Osteocyte (in vitro differentiated cells): ENCODE results near the gene SMYD5. TPM values are rescaled to one million over a fixed set of nuclear protein-coding genes. Genes with fewer than 3 reads are reported as not detected.

Source experiments
- DNase-seq: peaks from one replicate; pipeline ENCODE4 v3.0.0; 2021; ENCODE audit warnings: mixed read lengths; ENCODE audit not compliant: unreplicated experiment; ENCODE audit errors: extremely low spot score
- H3K27ac Mint-ChIP-seq: one replicate; pipeline ENCODE4 v1.8.0; 2021; ENCODE audit warnings: mild to moderate bottlenecking, mixed read lengths; ENCODE audit not compliant: unreplicated experiment
- H3K27me3 Mint-ChIP-seq: one replicate; pipeline ENCODE4 v1.8.0; 2021; ENCODE audit warnings: mixed read lengths; ENCODE audit not compliant: unreplicated experiment
- H3K36me3 Mint-ChIP-seq: one replicate; pipeline ENCODE4 v1.8.0; 2021; ENCODE audit warnings: mixed read lengths; ENCODE audit not compliant: unreplicated experiment
- H3K4me1 Mint-ChIP-seq: one replicate; pipeline ENCODE4 v1.8.0; 2021; ENCODE audit warnings: mixed read lengths; ENCODE audit not compliant: unreplicated experiment
- H3K4me3 Mint-ChIP-seq: one replicate; pipeline ENCODE4 v1.8.0; 2021; ENCODE audit warnings: mild to moderate bottlenecking, moderate library complexity, mixed read lengths; ENCODE audit not compliant: unreplicated experiment
- H3K9me3 Mint-ChIP-seq: one replicate; pipeline ENCODE4 v1.8.0; 2021; ENCODE audit warnings: mixed read lengths; ENCODE audit not compliant: unreplicated experiment
- CTCF ChIP-seq: fragments of 200-600 bp; sonication (generic); IDR thresholded peaks from 2 replicates; pipeline ENCODE4 v1.5.0; 2021; ENCODE audit warnings: antibody characterized with exemption, mild to moderate bottlenecking, moderate library complexity
- total RNA-seq: library from RNA; stranded (reverse); gene quantifications from 2 replicates; pipeline ENCODE4 v1.2.1, GENCODE V29; 2021

SMYD5 gene
- total RNA-seq, 1 donor from 2014 or later, result 17.1 TPM

- Mint-ChIP-seq H3K9me3 (no peaks in the 10 kb centered on the region), H3K27ac (no peak overlapping the region), H3K4me3 (no peak overlapping the region), H3K27me3 (peaks cover 29% of the 10 kb centered on the region), H3K4me1 (peaks cover 5% of the 10 kb centered on the region), H3K36me3 (no peaks in the 10 kb centered on the region)
- DNase-seq, result no peak
- TF ChIP-seq CTCF, result no peak
Observed at GRCh38 chr2:73263540-73264331, 49.7 kb downstream of the SMYD5 start.

GRCh38 chr2:73264332-73264606 is 50.2 kb downstream of the SMYD5 start:
- no peaks in the 10 kb centered on the region for H3K9me3 Mint-ChIP-seq
- DNase-seq, result no peak
- H3K36me3 Mint-ChIP-seq, result no peaks in the 10 kb centered on the region

DNA sequence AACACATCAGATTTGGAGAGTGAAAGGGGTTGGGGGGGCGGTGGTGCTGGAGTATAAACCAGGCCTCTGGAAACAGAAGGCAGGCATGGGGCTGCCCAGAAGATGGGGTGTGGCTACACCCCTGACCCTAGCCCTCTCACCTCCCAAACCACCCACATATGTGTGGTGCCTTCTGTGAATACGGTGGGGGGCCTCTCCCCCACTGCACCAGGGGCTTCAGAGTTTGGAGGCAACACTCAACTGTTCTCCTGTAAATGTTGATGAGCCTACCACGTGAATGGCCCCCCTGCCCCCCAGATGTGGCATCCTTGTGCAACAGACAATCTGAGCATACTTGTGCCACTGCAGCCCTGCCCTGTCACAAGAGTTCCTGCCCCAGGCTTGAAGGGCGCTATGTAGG is 50.7 kb downstream of the SMYD5 start:
- no peak for DNase-seq
- H3K4me1 Mint-ChIP-seq, result peaks cover 5% of the 10 kb centered on the region
- H3K4me3 Mint-ChIP-seq, result no peak overlapping the region
- H3K36me3 Mint-ChIP-seq, result no peaks in the 10 kb centered on the region
- peaks cover 32% of the 10 kb centered on the region for H3K27me3 Mint-ChIP-seq
- no peak overlapping the region for H3K27ac Mint-ChIP-seq
- no peak for TF ChIP-seq CTCF
- H3K9me3 Mint-ChIP-seq, result no peaks in the 10 kb centered on the region

More at GRCh38 chr2:73264332-73264606, 50.2 kb downstream of the SMYD5 start:
- Mint-ChIP-seq H3K27ac (no peak overlapping the region), H3K27me3 (peaks cover 30% of the 10 kb centered on the region), H3K4me3 (no peak overlapping the region), H3K4me1 (peaks cover 5% of the 10 kb centered on the region)
- no peak for TF ChIP-seq CTCF

DNA sequence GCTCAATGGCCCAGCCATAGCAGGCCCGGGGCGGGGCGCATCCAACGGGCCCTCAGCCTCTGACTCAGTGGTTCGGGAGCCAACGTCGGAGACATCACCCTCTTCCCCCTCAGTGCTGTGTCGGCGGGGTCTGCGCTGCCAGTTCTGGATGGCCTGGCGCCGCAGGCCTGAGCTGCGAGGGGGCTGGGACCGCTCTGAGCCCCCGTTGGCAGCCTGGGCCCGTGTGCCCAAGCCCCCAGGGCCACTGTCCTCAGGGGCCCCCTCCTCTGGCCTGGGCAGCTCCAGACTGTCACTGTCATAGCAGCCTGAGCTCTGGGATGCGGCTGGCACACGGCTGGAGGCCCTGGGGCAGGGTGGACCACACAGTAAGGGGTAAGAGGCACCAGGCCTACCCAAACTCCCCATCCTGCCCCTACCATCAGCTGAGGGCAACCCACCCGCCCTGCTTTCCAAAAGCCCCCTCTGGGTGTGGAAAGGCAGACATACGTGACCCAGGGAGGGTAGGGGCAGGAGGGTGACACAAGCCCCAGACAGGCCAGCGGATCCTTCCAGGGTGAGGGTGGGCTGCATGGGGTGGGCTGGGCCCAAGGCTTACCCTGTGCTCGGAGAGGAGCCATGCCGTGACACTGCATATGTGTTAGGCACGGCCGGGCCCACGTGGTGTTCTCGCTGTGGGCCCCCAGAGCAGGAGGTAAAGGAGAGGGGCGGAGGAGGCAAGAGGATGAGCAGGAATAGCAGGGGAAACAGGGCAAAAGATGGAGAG is 51.4 kb downstream of the SMYD5 start:
- DNase-seq, result no peak
- Mint-ChIP-seq H3K9me3 (no peaks in the 10 kb centered on the region), H3K36me3 (no peaks in the 10 kb centered on the region), H3K4me3 (no peak overlapping the region), H3K27ac (no peak overlapping the region), H3K27me3 (peaks cover 37% of the 10 kb centered on the region), H3K4me1 (peaks cover 5% of the 10 kb centered on the region)
- no peak for TF ChIP-seq CTCF
